Stimulated activated CD4-positive, alpha-beta T cell treated with anti-CD3 and anti-CD28 coated beads, Interleukin-4, amount 100 ng/mL, for 24 hours (primary cell): Measurements from ENCODE around the gene NBAS.
"Not testable (repeated sequence)": the region's sequence is repeated elsewhere in the genome, so short reads cannot be mapped to it uniquely, and the experiment has no call there.

ENCODE experiments used
- DNase-seq: peaks from one replicate; pipeline ENCODE4 v3.0.0-alpha.2; 2020

Gene NBAS

DNA sequence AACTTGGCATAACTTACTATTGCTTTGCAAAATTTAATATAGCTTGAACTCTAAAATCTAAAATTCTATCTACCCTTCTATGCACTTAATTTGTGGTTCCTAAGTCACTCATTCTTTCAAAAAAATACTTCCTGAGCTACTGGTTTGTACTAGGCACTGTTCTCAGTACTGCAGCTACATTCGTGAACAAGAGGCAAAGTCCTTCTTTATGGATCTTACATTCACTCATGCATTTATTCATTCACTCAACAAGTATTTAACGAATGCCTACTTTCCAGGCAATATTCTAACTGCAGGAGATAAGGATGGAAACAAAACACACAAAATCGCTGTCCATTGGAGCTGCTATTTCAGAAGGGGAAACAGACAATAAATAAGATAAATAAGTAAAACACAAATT lies 104.8 kb downstream of the NBAS start:
- no peak for DNase-seq

DNA sequence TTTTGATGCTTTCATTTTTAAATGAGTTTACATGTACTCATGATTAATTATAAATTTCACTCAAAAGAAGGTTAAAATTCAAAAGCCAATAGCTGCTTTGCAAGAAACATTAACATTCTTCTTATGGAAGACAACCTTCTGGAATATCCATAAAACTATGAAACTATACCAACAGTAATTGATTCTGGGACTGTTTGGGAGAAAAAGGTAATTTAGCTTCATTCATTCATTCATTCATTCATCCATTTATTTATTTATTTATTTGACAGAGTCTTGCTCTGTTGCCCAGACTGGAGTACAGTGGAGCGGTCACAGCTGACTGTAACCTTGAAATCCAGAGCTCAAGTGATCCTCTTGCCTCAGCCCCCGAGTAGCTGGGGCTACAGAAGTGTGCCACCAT lies 110.3 kb downstream of the NBAS start:
- no peak for DNase-seq

DNA sequence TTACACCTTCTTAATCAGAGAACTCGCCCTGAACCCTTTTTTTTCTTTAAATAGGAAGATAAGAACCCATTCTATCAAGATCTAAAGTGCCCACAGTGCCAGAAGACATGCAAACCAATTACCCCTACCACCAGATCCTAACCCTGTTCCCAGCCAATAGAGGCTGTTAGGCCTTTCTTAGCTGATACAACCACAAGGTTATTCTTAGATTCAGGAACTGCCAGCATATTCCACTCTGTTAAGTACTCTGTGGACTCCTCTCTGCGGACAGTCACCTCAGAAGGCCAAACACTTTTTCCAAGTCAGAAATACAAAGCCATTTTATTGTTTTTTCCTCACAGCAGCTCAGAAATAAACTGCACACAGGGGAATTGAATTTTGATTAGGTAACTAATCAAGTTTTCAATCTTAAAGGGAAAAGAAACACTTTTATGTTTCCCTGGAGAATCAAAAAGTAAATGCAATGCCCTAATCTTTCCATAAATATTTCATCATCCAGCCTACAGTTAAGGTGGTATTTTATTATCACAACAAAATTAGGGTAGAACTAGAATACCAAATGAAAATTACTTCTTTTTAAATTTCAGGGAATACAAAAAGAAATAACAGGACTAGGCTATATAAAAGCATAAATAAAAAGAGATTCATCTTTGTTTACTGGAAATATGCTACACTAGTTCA lies 111.4 kb downstream of the NBAS start:
- no peak for DNase-seq

DNA sequence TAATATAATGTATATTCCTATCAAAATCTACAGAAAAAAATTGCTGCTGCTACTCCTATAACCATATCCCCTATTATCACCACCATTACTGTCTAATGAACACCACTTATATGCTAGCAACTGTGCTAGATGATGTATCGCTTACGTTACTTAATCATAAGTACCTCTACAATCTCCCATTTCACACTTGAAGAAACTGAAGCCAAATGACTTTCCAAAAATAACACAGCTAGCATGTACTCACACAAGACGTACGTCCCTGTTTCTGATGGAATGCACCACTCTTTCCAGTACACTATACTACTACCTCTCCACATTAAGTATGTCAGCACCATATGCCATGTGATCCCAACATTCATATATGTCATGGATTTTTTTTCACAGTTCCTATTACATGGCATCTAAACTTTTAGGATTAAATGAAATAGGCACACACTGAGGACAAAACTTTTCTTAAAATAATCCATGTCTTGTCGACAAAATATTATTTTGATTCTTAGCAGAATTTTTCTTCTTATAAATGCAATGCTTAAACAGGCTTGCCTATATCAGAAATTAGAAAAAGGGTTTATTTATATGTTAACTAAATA lies 112.8 kb downstream of the NBAS start:
- no peak for DNase-seq

DNA sequence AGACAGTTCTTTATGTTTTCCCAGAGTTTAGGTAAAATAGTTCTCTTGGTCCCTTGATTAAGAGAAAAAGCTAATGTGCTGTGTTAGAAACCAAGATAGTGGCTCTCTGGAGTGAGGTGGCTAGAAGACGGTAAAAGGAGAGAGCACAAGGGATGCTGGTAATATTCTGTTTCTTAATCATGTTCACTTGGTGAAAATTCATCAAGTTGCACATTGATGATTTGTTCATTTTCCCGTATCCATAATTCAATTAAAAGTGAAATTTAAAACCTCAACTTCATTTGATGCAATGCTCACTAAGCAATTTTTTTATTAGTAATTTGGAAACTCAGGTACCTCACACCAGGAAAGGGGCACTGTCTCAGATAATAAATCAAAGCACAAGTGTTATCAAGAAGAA lies 113.8 kb downstream of the NBAS start:
- no peak for DNase-seq

DNA sequence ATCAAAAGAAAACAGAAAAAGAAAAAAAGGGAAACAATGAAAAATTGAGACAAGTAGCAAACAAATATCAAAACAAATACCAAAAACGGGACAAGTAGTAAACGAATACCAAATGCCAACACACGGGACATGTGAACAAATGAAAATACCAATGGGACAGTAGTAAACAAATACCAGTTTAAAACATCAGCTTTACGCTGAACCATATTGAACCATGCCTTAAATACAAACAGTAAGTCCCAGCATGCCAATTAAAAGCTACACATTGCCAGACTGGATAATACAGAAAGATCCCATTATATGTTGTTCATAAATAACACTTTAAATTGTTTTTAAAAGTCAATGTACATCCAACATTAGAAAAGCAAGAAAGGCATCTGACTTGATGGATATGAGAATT lies 114.2 kb downstream of the NBAS start:
- no peak for DNase-seq

DNA sequence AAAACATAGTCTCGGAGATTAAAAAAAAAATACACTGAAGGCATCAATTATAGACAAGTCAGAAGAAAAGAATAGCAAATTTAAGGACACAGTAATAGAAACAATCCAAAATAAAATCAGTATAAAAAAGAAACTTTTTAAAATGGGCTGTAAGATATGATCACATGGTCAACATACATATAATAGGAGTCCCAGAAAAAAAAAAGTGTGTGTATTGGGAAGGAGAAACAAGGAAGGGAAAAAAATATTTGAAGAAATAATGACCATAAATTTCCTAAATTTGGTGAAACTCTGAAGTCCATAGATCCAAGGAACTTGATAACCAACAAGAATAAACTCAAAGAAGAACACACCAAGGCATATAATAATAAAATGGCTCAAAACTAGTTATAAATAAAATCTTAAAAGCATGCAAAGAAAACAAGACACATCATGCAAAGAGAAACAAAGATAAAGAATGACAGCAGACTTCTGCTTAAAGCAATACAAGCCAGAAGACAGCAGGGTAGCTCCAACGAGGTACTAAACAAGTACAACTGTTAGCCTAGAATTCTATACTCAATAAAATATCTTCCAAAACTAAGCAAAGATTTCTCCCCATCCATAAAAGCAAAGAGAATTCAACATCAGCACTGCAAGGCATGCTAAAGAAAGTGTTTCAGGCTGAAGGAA lies 115.1 kb downstream of the NBAS start:
- no peak for DNase-seq

DNA sequence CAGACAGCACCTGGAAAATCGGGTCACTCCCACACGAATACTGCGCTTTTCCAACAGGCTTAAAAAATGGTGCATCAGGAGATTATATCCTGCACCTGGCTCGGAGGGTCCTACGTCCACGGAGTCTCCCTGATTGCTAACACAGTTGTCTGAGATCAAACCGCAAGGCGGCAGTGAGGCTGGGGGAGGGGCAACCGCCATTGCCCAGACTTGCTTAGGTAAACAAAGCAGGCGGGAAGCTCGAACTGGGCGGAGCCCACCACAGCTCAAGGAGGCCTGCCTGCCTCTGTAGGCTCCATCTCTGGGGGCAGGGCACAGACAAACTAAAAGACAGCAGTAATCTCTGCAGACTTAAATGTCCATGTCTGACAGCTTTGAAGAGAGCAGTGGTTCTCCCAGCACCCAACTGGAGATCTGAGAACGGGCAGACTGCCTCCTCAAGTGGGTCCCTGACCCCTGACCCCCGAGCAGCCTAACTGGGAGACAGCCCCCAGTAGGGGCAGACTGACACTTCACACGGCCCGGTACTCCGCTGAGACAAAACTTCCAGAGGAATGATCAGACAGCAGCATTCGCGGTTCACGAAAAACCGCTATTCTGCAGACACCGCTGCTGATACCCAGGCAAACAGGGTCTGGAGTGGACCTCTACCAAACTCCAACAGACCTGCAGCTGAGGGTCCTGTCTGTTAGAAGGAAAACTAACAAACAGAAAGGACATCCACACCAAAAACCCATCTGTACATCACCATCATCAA lies 121.2 kb downstream of the NBAS start:
- DNase-seq: not testable (repeated sequence)

DNA sequence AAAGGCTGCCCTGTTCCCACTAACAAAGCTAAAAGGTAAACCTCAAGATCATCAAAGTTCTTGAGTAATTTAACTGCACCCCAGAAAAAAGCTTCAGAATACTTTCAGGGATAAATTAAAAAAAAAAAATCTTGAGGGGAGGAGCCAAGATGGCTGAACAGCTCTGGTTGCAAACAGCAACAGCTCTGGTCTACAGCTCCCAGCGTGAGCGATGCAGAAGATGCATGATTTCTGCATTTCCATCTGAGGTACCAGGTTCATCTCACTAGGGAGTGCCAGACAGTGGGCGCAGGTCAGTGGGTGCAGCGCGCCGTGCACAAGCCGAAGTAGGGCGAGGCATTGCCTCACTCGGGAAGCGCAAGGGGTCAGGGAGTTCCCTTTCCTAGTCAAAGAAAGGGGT lies 121.8 kb downstream of the NBAS start:
- not testable (repeated sequence) for DNase-seq

DNA sequence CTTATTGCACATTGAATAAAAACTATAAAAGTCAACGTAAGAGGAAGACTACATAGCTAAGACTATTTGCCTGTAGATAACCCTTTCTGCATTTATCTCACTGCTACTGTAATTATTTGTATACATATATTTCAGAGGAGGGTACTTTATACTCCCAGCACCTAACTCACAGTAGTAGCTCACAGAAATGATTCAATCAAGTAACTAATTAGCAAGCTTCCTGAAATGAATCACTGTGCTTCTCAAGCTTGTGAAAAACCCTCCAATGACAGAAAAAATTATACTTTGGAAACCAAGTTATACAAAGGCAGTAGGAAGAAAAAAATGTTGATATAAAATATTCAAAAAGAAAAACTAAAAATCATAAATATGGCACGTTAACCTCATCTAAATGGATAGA lies 124.9 kb downstream of the NBAS start:
- no peak for DNase-seq

DNA sequence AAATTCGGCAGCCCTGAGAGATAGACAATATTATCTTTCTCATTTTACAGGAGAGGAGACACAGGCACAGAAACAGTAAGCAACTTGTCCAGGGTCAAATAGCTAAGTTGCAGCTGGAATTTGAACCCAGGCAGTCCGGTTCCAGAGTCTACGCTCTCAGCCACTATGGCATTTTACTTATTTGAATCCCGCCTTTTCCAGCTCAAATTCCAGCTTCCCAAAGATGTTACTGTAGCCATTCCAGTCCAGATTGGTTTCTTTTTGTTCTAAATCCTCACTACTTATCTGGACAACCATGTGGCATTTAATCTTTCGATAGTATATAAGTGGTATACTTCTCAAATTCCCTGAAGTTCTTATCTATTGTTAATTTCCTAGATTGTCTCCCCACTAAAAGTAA lies 125.7 kb downstream of the NBAS start:
- no peak for DNase-seq

DNA sequence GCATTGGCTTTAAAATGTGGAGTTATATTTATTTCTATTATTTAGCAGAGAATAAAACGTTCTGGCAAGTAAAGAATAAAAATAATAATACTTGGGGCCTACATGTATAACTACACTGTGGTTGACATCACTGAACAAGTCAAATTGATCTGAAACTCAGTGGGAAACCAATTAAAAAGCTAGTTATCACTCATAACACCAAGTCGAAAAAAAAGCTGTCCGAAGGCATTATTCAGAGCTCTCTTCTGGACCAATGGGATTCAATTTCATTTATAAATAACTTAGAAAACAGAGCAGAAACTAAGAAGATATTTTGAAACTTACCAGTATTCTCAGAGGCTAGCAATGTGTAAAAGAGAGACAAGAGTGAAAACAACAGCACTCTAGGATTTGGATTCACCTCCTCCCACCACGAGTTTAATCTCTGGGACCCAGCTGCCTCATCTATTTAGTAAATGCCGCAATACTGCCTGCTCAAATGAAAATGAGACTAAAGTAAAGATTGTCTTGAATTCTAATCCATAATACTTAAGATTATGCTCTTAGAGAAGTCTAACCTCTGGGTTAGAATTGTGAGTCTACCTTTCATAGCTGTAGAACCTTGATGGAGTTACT lies 128.4 kb downstream of the NBAS start:
- no peak for DNase-seq

DNA sequence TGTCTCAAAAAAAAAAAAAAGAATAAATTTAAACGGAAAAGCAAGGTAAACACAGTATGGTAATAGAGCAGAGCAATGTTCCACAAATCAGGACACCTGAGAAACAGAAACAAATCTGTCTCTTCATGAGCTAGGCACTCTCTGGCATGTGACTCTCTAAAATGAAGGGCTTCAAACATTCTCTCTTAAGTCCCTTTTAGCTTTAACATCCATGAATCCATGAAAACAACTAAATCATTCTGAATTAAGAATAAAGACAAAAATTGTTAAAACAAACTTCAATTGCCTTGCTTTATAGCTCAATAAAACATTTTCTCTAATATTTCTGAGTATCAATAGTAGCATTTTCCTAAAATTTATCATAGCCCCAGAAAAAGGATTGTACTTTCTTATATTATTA lies 132.1 kb downstream of the NBAS start:
- DNase-seq: no peak

DNA sequence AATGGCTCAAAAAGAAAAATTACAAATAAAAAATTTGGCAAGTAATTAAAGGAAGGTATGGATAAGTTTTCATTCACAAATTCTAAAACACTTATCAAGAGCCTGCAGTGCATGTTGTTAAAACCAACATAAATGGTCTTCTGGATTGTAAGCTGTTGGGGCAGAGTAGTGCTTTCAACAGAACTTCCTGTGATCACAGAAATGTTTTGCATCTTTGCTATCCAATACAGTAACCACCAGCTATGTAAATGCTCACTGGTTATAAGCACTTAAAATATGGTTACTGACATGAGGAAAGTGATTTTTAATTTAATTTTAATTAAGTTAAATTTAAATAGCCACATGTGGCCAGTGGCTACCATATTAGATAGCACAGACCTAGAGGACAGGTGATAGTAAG lies 133.1 kb downstream of the NBAS start:
- DNase-seq: no peak

DNA sequence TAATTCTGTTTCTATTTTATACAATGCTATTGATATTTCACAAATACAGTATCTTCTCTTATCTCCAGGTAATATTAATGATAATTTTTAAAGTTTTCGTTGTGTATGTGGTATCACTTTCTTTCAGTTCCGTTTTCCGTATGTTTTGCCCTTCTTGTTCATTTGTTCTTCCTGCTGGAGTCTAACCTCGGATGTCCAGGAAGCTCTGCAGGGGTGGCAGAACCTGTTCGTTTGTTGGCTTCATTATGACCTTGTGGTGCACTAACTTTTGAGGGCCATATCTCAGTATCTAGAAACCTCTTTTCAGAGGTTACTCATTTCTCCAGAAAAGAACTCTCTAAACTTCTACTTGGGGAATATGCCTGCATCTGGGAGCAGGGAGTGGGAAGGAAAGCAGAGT lies 134.5 kb downstream of the NBAS start:
- no peak for DNase-seq

DNA sequence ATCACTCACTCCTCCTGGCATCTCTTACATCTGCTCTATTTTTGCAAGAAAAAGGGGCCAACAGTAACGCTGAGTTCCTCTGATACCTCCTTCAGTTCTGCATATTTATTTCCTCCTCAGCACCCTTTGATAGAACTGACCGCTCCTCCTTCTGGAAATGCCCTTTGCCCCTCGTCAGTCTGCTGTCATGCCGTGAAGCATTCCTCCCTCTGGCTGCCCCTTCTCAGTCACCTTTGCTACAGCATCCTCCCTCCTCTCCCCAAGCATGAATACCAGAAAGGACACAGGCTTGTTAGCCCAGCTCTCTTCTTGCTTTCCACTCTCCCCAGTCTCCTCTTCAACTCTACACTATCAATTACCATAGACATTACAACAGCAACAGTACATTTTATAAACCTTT lies 135.4 kb downstream of the NBAS start:
- no peak for DNase-seq

DNA sequence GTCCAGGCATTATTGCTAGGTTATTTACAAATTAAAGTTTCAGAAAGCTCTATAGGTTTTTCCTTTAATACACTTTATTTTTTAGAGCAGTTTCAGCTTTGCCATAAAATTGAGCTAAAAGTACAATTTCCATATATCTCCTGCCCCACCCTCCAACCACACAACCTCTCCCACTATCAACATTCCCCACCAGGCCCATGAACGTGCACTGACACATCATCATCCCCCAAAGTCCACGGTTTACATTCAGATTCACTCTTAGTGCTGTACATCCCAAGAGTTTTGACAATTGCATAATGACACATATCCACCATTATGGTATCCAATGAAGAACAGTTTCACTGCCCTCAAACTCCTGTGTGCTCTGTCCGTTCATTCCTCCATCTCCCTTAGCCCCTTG lies 139.4 kb downstream of the NBAS start:
- no peak for DNase-seq

DNA sequence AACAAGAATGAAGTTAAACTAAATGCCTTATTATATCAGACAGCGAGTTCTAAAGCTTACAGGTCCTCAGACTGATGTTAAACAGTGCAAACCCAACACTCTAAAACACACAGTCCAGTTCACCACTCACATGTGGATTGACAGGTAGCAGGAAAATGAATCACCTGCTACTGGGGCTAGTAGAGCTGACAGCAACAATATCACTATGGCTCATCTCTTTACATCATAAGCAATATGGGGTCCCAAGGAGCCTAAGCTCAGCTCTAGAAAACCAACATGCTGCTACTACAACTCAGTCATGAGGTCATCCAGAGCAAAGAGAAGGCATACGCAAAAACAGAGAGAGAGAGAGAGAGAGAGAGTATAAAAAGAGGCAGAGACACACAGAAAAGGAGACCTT lies 145.4 kb downstream of the NBAS start:
- DNase-seq: no peak

DNA sequence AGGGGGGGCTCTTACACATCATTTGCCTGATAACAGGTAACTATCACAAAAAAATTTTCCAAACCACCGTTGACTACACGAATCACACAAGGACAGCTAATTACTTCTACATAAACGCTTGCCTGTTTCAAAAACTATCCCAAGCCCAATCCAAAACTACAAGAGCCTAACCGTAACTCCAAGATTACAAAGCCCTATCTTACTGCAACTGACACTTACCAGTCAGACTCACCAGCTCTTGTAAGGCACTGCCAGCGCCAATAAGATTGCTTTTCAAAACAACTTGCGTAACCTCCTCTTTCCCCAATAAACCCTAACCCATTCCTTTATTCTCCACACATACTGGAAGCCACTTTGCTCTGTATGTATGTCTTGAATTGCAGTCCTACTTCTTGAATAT lies 148.4 kb downstream of the NBAS start:
- no peak for DNase-seq

DNA sequence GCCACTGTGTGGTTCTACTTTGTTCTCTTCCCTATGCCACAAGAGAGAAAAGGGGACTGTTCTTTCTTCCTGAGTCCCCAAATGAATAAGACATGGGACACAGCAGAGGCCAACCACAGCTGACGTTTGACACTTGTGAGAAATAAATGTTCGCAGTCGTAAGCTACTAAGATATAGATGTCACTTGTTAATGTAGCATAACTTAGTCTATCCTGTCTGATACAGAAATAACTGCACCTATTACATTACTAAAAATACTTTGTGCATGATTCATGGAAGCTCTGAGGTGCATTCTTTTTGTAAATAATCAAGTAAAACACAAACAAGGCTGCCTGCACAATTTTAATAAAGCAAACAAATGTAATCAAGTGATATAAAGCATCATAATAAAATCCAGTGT lies 148.8 kb downstream of the NBAS start:
- no peak for DNase-seq

DNA sequence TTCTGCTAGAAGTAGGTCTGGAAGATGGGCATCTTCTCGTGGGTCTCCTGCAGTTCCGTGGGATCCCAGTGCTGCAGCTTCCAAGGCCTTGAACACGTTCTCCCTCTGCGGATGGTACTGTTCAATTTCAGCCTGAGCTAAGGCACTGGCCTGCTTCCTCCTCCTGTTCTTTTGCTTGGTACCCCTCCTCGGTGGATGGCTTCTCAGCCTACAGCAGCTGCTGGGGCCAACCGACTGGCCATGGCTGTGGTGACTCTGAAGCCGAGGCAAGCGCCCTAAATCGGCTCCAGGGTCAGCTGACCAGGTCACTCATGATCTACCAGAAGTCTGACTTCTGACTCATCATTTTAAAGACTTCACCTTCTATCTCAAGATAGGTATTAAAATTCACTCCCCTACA lies 150.2 kb downstream of the NBAS start:
- DNase-seq: no peak

DNA sequence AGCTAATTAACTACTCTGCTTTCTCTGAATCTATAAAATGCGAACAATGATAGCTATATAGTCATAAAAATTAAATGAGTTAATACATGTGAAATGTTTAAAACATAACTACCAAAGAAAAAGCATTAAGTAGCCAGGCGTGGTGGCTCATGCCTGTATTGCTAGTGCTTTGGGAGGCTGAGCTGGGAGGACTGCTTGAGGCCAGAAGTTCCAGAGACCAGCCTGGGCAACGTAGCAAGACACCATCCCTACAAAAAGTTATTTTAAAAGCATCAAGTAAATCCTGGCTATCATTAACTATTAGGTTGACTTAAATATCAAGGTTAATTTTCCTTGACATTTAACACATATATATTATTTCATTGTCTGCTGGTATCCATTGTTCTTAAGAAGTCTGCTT lies 152.4 kb downstream of the NBAS start:
- no peak for DNase-seq

DNA sequence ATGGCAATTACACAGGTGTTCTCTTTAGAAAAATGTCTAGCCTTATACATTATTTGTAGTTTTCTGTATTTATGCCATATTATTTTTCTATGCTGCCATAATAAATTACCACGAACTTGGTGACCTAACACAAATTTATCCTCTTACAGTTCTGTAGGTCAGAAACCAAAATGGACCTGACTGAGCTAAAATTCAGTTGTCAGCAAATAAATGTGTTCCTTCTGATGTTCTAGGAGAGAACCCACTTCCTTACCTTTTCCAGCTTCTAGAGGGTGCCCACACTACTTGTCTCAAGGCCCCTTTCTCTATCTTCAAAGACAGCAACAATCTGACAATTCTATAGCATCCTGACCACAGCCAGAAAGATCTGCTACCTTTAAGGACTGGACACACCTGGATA lies 153.5 kb downstream of the NBAS start:
- DNase-seq: no peak

DNA sequence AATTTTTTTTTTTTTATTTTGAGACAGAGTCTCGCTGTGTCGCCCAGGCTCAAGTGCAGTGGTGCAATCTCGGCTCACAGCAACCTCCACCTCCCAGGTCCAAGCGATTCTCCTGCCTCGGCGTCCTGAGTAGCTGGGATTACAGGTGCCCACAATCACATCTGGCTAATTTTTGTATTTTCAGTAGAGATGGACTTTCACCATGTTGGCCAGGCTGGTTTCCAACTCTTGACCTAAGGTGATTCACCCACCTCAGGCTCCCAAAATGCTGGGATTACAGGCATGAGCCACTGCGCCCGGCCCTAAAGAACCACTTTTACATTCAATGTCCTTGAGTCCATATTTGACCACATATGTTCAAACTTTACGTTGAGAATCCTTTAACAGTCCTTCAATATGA lies 156.6 kb downstream of the NBAS start:
- not testable (repeated sequence) for DNase-seq
